ENCODE results near the gene DOK7.

GRCh38 chr4:3426465-3427133, 36.5 kb upstream of the DOK7 start:
- TF ChIP-seq CTCF (conservative IDR thresholded peaks at IDR 0.05; ENCODE audit: low read depth, low read length): no peak
- TF ChIP-seq SMC3 (IDR thresholded peaks at IDR 0.05; ENCODE audit: low read depth, low read length): no peak
- TF ChIP-seq, protein P1, sequence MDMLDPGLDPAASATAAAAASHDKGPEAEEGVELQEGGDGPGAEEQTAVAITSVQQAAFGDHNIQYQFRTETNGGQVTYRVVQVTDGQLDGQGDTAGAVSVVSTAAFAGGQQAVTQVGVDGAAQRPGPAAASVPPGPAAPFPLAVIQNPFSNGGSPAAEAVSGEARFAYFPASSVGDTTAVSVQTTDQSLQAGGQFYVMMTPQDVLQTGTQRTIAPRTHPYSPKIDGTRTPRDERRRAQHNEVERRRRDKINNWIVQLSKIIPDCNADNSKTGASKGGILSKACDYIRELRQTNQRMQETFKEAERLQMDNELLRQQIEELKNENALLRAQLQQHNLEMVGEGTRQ (IDR thresholded peaks at IDR 0.05; ENCODE audit: low read depth, low read length): no peak
- no peak for TF ChIP-seq RAD21 (IDR thresholded peaks at IDR 0.05; ENCODE audit: low read length)
- no peak for TF ChIP-seq POLR2A (IDR thresholded peaks at IDR 0.05; ENCODE audit: low read depth, low read length)
